H9 (cell line): ENCODE measurements around the gene GALNT17. TPM values are rescaled to one million over a fixed set of nuclear protein-coding genes. Genes with fewer than 3 reads are reported as not detected.

Experiments used
- DNase-seq: peaks from one replicate; pipeline ENCODE4 v3.0.0-alpha.2; 2017
- H2AFZ ChIP-seq: one replicate; pipeline ENCODE4 v1.6.1; 2013; ENCODE audit warnings: mild to moderate bottlenecking, low read length, control low read depth, moderate library complexity
- H2AK5ac ChIP-seq: 2 replicates; pipeline ENCODE4 v1.6.1; 2013; ENCODE audit warnings: low read length, control low read depth, mixed read lengths; ENCODE audit not compliant: insufficient read length
- H2BK120ac ChIP-seq: one replicate; pipeline ENCODE4 v1.6.1; 2013; ENCODE audit warnings: low read depth, mild to moderate bottlenecking, low read length, control low read depth, inconsistent platforms; ENCODE audit not compliant: poor library complexity, severe bottlenecking
- H2BK12ac ChIP-seq: 2 replicates; pipeline ENCODE4 v1.6.1; 2013; ENCODE audit warnings: low read length, control low read depth, mixed read lengths, low read depth; ENCODE audit not compliant: insufficient read length
- H2BK15ac ChIP-seq: 2 replicates; pipeline ENCODE4 v1.6.1; 2013; ENCODE audit warnings: low read depth, low read length, control low read depth
- H2BK20ac ChIP-seq: one replicate; pipeline ENCODE4 v1.6.1; 2013; ENCODE audit warnings: low read depth, mild to moderate bottlenecking, low read length, control low read depth, inconsistent platforms; ENCODE audit not compliant: poor library complexity, severe bottlenecking
- H2BK5ac ChIP-seq: 2 replicates; pipeline ENCODE4 v1.6.1; 2013; ENCODE audit warnings: low read length, control low read depth, mixed read lengths; ENCODE audit not compliant: insufficient read length
- H3K14ac ChIP-seq: 2 replicates; pipeline ENCODE4 v1.6.1; 2013; ENCODE audit warnings: low read length, control low read depth; ENCODE audit not compliant: insufficient read depth
- H3K18ac ChIP-seq: 2 replicates; pipeline ENCODE4 v1.6.1; 2013; ENCODE audit warnings: low read depth, mild to moderate bottlenecking, mixed read lengths, low read length, control low read depth; ENCODE audit not compliant: insufficient read length
- H3K23ac ChIP-seq: 2 replicates; pipeline ENCODE4 v1.6.1; 2013; ENCODE audit warnings: low read length, control low read depth, mixed read lengths, low read depth; ENCODE audit not compliant: insufficient read length
- H3K23me2 ChIP-seq: 2 replicates; pipeline ENCODE4 v1.6.1; 2013; ENCODE audit warnings: low read depth, mild to moderate bottlenecking, mixed read lengths, low read length, control low read depth; ENCODE audit not compliant: insufficient read length, poor library complexity, severe bottlenecking
- H3K27ac ChIP-seq: 2 replicates; pipeline ENCODE4 v1.5.1; 2013; ENCODE audit warnings: low read length, control low read depth, mixed read lengths, low read depth; ENCODE audit not compliant: insufficient read length
- H3K27me3 ChIP-seq: 2 replicates; pipeline ENCODE4 v1.6.1; 2013; ENCODE audit warnings: low read length, control low read depth, inconsistent platforms; ENCODE audit not compliant: insufficient read depth
- H3K4ac ChIP-seq: 2 replicates; pipeline ENCODE4 v1.6.1; 2013; ENCODE audit warnings: low read depth, mild to moderate bottlenecking, control low read depth, inconsistent platforms, low read length, moderate library complexity
- H3K4me1 ChIP-seq: 2 replicates; pipeline ENCODE4 v1.6.1; 2013; ENCODE audit warnings: low read length, control low read depth, inconsistent platforms; ENCODE audit not compliant: insufficient read depth
- H3K4me2 ChIP-seq: 2 replicates; pipeline ENCODE4 v1.6.1; 2013; ENCODE audit warnings: low read length, control low read depth, mixed read lengths; ENCODE audit not compliant: insufficient read length, insufficient read depth
- H3K56ac ChIP-seq: 2 replicates; pipeline ENCODE4 v1.6.1; 2013; ENCODE audit warnings: low read depth, mild to moderate bottlenecking, mixed read lengths, low read length, control low read depth; ENCODE audit not compliant: insufficient read length
- H3K79me1 ChIP-seq: 2 replicates; pipeline ENCODE4 v1.6.1; 2013; ENCODE audit warnings: low read depth, mild to moderate bottlenecking, moderate library complexity, low read length, control low read depth, inconsistent platforms; ENCODE audit not compliant: insufficient read depth, poor library complexity, severe bottlenecking
- H3K79me2 ChIP-seq: 2 replicates; pipeline ENCODE4 v1.6.1; 2013; ENCODE audit warnings: low read length, control low read depth, inconsistent platforms; ENCODE audit not compliant: insufficient read depth
- H3K9ac ChIP-seq: 2 replicates; pipeline ENCODE4 v1.6.1; 2013; ENCODE audit warnings: low read length, control low read depth, mixed read lengths; ENCODE audit not compliant: insufficient read length; ENCODE audit errors: extremely low read depth
- H3K9me3 ChIP-seq: one replicate; pipeline ENCODE4 v1.6.1; 2013; ENCODE audit warnings: low read depth, low read length, inconsistent platforms; ENCODE audit not compliant: control insufficient read depth
- H3T11ph ChIP-seq: one replicate; pipeline ENCODE4 v1.6.1; 2013; ENCODE audit warnings: mild to moderate bottlenecking, low read length, control low read depth, inconsistent platforms
- H4K20me1 ChIP-seq: one replicate; pipeline ENCODE4 v1.6.1; 2013; ENCODE audit not compliant: control insufficient read depth, insufficient read length, insufficient read depth
- H4K5ac ChIP-seq: 2 replicates; pipeline ENCODE4 v1.6.1; 2013; ENCODE audit warnings: low read depth, mild to moderate bottlenecking, mixed read lengths, low read length, control low read depth; ENCODE audit not compliant: insufficient read length
- H4K8ac ChIP-seq: replicated peaks from 2 replicates; pipeline ENCODE4 v1.6.1; 2013; ENCODE audit warnings: low read length, control low read depth, mixed read lengths, low read depth; ENCODE audit not compliant: insufficient read length
- H4K91ac ChIP-seq: 2 replicates; pipeline ENCODE4 v1.6.1; 2013; ENCODE audit warnings: low read depth, mild to moderate bottlenecking, moderate library complexity, mixed read lengths, low read length, control low read depth; ENCODE audit not compliant: insufficient read length
- H3K27ac Mint-ChIP-seq, 3 experiments: 2 replicates in 2 of 3; 3 replicates in 1 of 3; pipeline ENCODE4 v1.8.0; 2020 to 2021; ENCODE audit warnings: mixed read lengths in 3 of 3, mild to moderate bottlenecking in 1 of 3, moderate library complexity in 1 of 3
- H3K27me3 Mint-ChIP-seq: 2 replicates; pipeline ENCODE4 v1.8.0; 2021; ENCODE audit warnings: low read depth, mild to moderate bottlenecking, moderate library complexity, mixed read lengths
- H3K36me3 Mint-ChIP-seq, 3 experiments: 2 replicates in 2 of 3; 3 replicates in 1 of 3; pipeline ENCODE4 v1.8.0; 2020 to 2021; ENCODE audit warnings: low read depth in 3 of 3, mixed read lengths in 3 of 3; ENCODE audit not compliant: insufficient read depth in 1 of 3
- H3K4me1 Mint-ChIP-seq, 2 experiments: 2 replicates each; pipeline ENCODE4 v1.8.0; 2020; ENCODE audit warnings: mixed read lengths in 2 of 2
- H3K4me3 Mint-ChIP-seq, 2 experiments: 2 replicates in 1 of 2; 3 replicates in 1 of 2; pipeline ENCODE4 v1.8.0; 2020 to 2021; ENCODE audit warnings: mild to moderate bottlenecking in 2 of 2, mixed read lengths in 2 of 2, moderate library complexity in 1 of 2
- H3K9me3 Mint-ChIP-seq, 2 experiments: 2 replicates in 1 of 2; 3 replicates in 1 of 2; pipeline ENCODE4 v1.8.0; 2020; ENCODE audit warnings: mild to moderate bottlenecking in 2 of 2, mixed read lengths in 2 of 2, moderate library complexity in 1 of 2
- WGBS: extraction: QIAGEN DNeasy Blood & Tissue Kit; methylation state at CpG from one replicate; pipeline ENCODE4 v1.1.7; 2013; ENCODE audit warnings: missing lambda C conversion rate, low lambda C conversion rate, mixed read lengths; ENCODE audit not compliant: insufficient read length; ENCODE audit errors: extremely low coverage; 5-methylcytosine and 5-hydroxymethylcytosine counted together
- total RNA-seq: library from RNA; stranded (reverse); gene quantifications from 2 replicates; pipeline ENCODE4 v1.2.1, GENCODE V29; 2021
- TF ChIP-seq, protein P1 (sequence below): fragments of 200-600 bp; sonication (generic); conservative IDR thresholded peaks from 3 replicates; pipeline ENCODE4 v1.8.0; 2021; ENCODE audit warnings: antibody characterized with exemption, mild to moderate bottlenecking

GALNT17 gene
- total RNA-seq, 1 experiment from 2014 or later = 43.2 TPM

DNA sequence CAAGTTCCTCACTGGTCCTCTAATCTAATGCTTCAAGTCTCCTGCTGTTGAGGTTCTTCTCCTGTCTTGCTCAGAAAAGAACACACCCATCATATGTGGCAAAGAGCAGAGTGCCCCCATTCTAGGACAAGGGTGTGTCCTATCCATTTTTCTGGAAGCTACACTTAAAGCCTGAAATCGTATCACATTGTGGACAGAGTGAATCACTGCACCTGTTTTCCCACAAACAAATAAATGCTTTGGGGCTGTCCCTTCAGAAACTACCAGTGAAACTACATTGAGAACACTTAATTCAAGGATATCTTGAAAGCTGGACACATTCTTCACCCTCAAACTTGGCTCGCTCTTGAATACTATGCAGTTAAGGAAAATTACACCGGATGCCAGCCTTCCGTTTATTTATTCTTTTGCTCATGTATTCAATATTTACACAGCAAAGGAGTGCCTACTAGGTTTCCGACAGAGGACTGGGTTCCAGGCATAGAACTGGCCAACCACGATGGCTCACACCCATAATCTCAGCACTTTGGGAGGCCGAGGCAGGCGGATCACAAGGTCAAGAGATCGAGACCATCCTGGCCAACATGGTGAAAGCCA is 473.0 kb downstream of the GALNT17 start:
- Histone ChIP-seq H3K23me2 (no peaks in the 10 kb centered on the region), H2BK120ac (no peak overlapping the region), H3K4ac (no peak overlapping the region), H3K56ac (no peak overlapping the region), H4K5ac (no peak overlapping the region), H2BK12ac (no peak overlapping the region), H3K23ac (no peak overlapping the region), H3K27me3 (peaks cover 2% of the 10 kb centered on the region; the same call in 1 of the 2 replicates), H3K9ac (no peak overlapping the region), H3K79me1 (no peaks in the 10 kb centered on the region), H3K18ac (no peak overlapping the region), H3K4me1 (no peaks in the 10 kb centered on the region), H4K8ac (no peak overlapping the region), H2BK20ac (no peak overlapping the region), H3K79me2 (no peaks in the 10 kb centered on the region), H3K14ac (no peak overlapping the region), H3T11ph (no peak overlapping the region), H4K20me1 (no peaks in the 10 kb centered on the region), H2AK5ac (no peak overlapping the region), H3K27ac (no peak overlapping the region), H4K91ac (no peak overlapping the region), H2BK5ac (no peak overlapping the region), H2BK15ac (no peak overlapping the region), H2AFZ (no peak overlapping the region), H3K9me3 (no peaks in the 10 kb centered on the region), H3K4me2 (no peak overlapping the region)
- H3K36me3 Mint-ChIP-seq = peaks cover 14 to 25% (median 19%) of the 10 kb centered on the region in 3 experiments
- peaks cover 0 to 10% of the 10 kb centered on the region in 2 experiments; a peak in 1 of 4 replicates for H3K4me1 Mint-ChIP-seq
- DNase-seq = no peak
- H3K27me3 Mint-ChIP-seq = no peaks in the 10 kb centered on the region
- no CpG with 5 or more reads among the region's 9 CpGs for WGBS
- 0 out of 5 replicates have a peak, but pooled peaks cover 0 to 4% of the 10 kb centered on the region in 2 experiments for H3K9me3 Mint-ChIP-seq
- no peak overlapping the region for H3K4me3 Mint-ChIP-seq
- no peak overlapping the region; a peak in 1 of 7 replicates for H3K27ac Mint-ChIP-seq
- TF ChIP-seq, protein P1, sequence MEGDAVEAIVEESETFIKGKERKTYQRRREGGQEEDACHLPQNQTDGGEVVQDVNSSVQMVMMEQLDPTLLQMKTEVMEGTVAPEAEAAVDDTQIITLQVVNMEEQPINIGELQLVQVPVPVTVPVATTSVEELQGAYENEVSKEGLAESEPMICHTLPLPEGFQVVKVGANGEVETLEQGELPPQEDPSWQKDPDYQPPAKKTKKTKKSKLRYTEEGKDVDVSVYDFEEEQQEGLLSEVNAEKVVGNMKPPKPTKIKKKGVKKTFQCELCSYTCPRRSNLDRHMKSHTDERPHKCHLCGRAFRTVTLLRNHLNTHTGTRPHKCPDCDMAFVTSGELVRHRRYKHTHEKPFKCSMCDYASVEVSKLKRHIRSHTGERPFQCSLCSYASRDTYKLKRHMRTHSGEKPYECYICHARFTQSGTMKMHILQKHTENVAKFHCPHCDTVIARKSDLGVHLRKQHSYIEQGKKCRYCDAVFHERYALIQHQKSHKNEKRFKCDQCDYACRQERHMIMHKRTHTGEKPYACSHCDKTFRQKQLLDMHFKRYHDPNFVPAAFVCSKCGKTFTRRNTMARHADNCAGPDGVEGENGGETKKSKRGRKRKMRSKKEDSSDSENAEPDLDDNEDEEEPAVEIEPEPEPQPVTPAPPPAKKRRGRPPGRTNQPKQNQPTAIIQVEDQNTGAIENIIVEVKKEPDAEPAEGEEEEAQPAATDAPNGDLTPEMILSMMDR = no peak
